Measurements from ENCODE around the gene COA5. TPM values are rescaled to one million over a fixed set of nuclear protein-coding genes. Genes with fewer than 3 reads are reported as not detected.

COA5 gene
- total and polyA plus RNA-seq, 2 donors (not counting 1 experiment from before 2014, with no cell fraction given): 22.5 to 38.6 TPM

DNA sequence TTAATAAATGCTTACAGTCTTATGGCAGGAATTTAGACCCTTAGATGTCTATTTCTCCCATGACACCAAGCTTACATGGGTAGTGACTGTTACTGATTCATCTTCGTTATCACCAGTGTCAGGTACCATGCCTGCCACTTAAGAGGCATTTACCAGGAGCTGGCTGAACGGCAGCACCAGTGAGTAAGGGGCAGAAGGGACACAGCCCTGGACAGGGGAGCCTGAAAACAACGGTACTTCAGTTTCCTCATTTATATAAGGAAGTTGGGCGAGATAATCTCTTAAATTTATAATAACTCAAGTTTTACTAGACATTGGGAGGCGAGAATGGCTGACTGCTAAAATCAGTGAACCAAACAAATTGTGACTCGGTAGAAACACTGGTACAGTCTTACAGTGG, 1.2 kb downstream of the COA5 start:
- no peak for DNase-seq (ENCODE audit: low read depth in 2 of 2)
- Histone ChIP-seq H3K9me3 (ENCODE audit: control insufficient read depth, insufficient read depth, low read depth, low read length) (no peaks in the 10 kb centered on the region), H2AFZ (ENCODE audit: low read length) (no peak overlapping the region), H4K20me1 (ENCODE audit: control insufficient read depth, extremely low read depth, insufficient read depth, low read length) (no peaks in the 10 kb centered on the region), H3K4me2 (ENCODE audit: extremely low read depth, insufficient read depth, low read length) (peak overlapping the region; percentile 93), H3K27me3 (ENCODE audit: control insufficient read depth, insufficient read depth, low read length) (no peaks in the 10 kb centered on the region), H3K4me3 (replicated peaks in 1 of 4; ENCODE audit: control extremely low read depth in 1 of 4, insufficient read depth in 1 of 4, low read depth in 3 of 4, low read length in 4 of 4) (peak overlapping the region; percentile 64 to 100 (median 94)), H3K36me3 (ENCODE audit: control insufficient read depth, insufficient read depth, low read length) (peaks cover 4% of the 10 kb centered on the region), H3K4me1 (ENCODE audit: control insufficient read depth, extremely low read depth, insufficient read depth, low read length) (peaks cover 10% of the 10 kb centered on the region), H3K9ac (ENCODE audit: insufficient read depth, low read length) (no peak overlapping the region), H3K79me2 (ENCODE audit: control insufficient read depth, insufficient read depth, low read length) (peaks cover 35% of the 10 kb centered on the region), H3K27ac (ENCODE audit: insufficient read depth, low read length) (no peak overlapping the region)
- TF ChIP-seq, protein P1, sequence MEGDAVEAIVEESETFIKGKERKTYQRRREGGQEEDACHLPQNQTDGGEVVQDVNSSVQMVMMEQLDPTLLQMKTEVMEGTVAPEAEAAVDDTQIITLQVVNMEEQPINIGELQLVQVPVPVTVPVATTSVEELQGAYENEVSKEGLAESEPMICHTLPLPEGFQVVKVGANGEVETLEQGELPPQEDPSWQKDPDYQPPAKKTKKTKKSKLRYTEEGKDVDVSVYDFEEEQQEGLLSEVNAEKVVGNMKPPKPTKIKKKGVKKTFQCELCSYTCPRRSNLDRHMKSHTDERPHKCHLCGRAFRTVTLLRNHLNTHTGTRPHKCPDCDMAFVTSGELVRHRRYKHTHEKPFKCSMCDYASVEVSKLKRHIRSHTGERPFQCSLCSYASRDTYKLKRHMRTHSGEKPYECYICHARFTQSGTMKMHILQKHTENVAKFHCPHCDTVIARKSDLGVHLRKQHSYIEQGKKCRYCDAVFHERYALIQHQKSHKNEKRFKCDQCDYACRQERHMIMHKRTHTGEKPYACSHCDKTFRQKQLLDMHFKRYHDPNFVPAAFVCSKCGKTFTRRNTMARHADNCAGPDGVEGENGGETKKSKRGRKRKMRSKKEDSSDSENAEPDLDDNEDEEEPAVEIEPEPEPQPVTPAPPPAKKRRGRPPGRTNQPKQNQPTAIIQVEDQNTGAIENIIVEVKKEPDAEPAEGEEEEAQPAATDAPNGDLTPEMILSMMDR (conservative IDR thresholded peaks at IDR 0.05 in 1 of 2, IDR thresholded peaks at IDR 0.05 in 1 of 2; ENCODE audit: low read depth in 1 of 2, low read length in 2 of 2): no peak
- no peak for TF ChIP-seq EZH2 (IDR thresholded peaks at IDR 0.05; ENCODE audit: low read length, missing control alignments)

DNA sequence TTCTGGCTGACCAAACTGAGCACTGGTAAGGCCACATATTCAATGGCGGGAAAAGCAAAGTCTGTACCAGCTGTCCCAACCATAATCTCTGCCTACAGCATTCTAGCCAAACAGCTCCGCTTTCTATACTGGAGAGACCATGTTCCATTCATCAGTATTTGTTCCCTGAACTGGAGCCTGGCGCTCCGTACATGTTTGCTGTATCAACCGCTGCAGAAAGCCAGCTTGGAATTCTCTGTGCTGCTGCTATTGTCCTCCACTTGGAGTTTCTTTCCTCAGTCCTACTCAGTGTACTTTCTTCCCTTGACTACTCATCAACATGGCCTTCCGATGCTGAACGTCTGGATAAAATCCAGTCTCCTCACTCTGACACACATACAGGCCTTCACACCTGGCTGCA, 1.9 kb downstream of the COA5 start:
- H3K4me2 ChIP-seq (ENCODE audit: extremely low read depth, insufficient read depth, low read length): no peak overlapping the region
- peaks cover 10% of the 10 kb centered on the region for H3K4me1 ChIP-seq (ENCODE audit: control insufficient read depth, extremely low read depth, insufficient read depth, low read length)
- no peak overlapping the region for H3K4me3 ChIP-seq (replicated peaks in 1 of 4; ENCODE audit: control extremely low read depth in 1 of 4, insufficient read depth in 1 of 4, low read depth in 3 of 4, low read length in 4 of 4)
- no peak for DNase-seq (ENCODE audit: low read depth in 2 of 2)
- H2AFZ ChIP-seq (ENCODE audit: low read length): no peak overlapping the region
- H3K27me3 ChIP-seq (ENCODE audit: control insufficient read depth, insufficient read depth, low read length): no peaks in the 10 kb centered on the region
- no peaks in the 10 kb centered on the region for H3K9me3 ChIP-seq (ENCODE audit: control insufficient read depth, insufficient read depth, low read depth, low read length)
- H3K79me2 ChIP-seq (ENCODE audit: control insufficient read depth, insufficient read depth, low read length): peaks cover 35% of the 10 kb centered on the region
- no peak overlapping the region for H3K9ac ChIP-seq (ENCODE audit: insufficient read depth, low read length)
- no peaks in the 10 kb centered on the region for H4K20me1 ChIP-seq (ENCODE audit: control insufficient read depth, extremely low read depth, insufficient read depth, low read length)
- TF ChIP-seq, protein P1 (conservative IDR thresholded peaks at IDR 0.05 in 1 of 2, IDR thresholded peaks at IDR 0.05 in 1 of 2; ENCODE audit: low read depth in 1 of 2, low read length in 2 of 2): no peak
- TF ChIP-seq EZH2 (IDR thresholded peaks at IDR 0.05; ENCODE audit: low read length, missing control alignments): no peak
- H3K27ac ChIP-seq (ENCODE audit: insufficient read depth, low read length): no peak overlapping the region
- peaks cover 2% of the 10 kb centered on the region for H3K36me3 ChIP-seq (ENCODE audit: control insufficient read depth, insufficient read depth, low read length)

DNA sequence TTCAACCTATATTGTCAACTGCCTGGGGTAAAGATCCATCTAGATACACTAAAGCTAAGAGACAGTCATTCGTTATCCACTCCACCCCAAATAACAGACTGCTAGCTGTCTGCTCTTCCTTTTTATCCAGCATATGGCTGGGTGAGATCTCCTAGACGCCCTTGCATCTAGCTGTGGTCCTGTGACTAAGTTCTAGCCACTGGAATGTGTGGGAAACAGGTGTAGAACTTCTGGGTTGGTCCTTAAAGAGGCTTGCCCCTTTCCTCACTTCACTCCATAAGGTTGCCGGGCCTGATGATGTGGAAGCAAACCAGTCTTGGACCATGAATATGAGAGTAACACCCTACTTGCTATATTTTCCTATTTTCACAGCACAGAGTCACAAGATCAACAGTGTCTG, 3.2 kb downstream of the COA5 start:
- DNase-seq (ENCODE audit: low read depth in 2 of 2): no peak
- peaks cover 31% of the 10 kb centered on the region for H3K79me2 ChIP-seq (ENCODE audit: control insufficient read depth, insufficient read depth, low read length)

More for the DNA sequence above, 3.2 kb downstream of the COA5 start:
- TF ChIP-seq EZH2 (IDR thresholded peaks at IDR 0.05; ENCODE audit: low read length, missing control alignments): no peak
- Histone ChIP-seq H3K27ac (ENCODE audit: insufficient read depth, low read length) (no peak overlapping the region), H3K9ac (ENCODE audit: insufficient read depth, low read length) (no peak overlapping the region), H3K4me2 (ENCODE audit: extremely low read depth, insufficient read depth, low read length) (no peak overlapping the region), H3K4me1 (ENCODE audit: control insufficient read depth, extremely low read depth, insufficient read depth, low read length) (peaks cover 10% of the 10 kb centered on the region), H4K20me1 (ENCODE audit: control insufficient read depth, extremely low read depth, insufficient read depth, low read length) (no peaks in the 10 kb centered on the region), H3K9me3 (ENCODE audit: control insufficient read depth, insufficient read depth, low read depth, low read length) (no peaks in the 10 kb centered on the region), H3K4me3 (replicated peaks in 1 of 4; ENCODE audit: control extremely low read depth in 1 of 4, insufficient read depth in 1 of 4, low read depth in 3 of 4, low read length in 4 of 4) (no peak overlapping the region), H2AFZ (ENCODE audit: low read length) (no peak overlapping the region), H3K36me3 (ENCODE audit: control insufficient read depth, insufficient read depth, low read length) (peaks cover 2% of the 10 kb centered on the region), H3K27me3 (ENCODE audit: control insufficient read depth, insufficient read depth, low read length) (no peaks in the 10 kb centered on the region)
